GM19455 (cell line): ENCODE data around the gene ARHGEF6.

Experiments
- ATAC-seq: cut with Tn5 transposase; IDR thresholded peaks from one replicate; pipeline ENCODE4 v1.9.1; 2021; ENCODE audit not compliant: unreplicated experiment

Gene ARHGEF6

DNA sequence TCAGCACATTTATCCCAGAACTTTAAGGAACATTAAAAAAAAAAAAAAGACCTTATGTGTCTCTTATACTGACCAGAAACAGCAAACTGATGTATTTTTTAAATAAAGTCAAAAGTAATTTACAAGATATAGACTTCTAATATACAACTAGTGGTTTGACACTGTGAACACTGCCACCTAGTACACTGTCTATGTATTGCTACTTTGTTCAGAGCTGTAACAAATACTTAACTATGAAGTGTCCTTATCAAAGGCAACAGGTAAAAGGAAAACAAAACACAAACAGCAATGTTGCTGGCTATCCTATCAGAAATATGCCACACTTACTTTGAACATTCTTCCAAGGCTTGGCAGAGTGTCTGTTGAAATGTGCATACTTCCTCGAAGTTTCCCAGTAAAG is 72.4 kb downstream of the ARHGEF6 start:
- ATAC-seq = no peak

DNA sequence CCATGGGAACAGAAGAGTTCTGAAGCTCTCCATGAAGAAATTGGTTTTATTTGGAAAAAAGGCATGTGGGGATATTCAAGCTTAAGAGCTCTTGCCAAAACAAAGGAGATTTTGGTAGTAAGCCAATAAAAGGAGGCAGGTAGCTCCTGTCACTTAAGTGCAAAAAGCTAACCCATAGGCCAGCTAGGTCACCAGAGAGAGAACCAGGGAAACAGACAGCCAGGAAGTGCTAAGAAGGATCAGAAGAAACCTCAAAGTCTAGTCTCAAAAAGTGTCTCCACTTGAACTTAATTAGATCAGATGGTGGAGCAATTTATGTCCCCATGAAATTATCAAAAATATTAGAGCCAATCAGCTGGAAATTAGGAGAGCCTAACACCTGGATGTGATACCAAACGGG is 83.6 kb downstream of the ARHGEF6 start:
- ATAC-seq = no peak

DNA sequence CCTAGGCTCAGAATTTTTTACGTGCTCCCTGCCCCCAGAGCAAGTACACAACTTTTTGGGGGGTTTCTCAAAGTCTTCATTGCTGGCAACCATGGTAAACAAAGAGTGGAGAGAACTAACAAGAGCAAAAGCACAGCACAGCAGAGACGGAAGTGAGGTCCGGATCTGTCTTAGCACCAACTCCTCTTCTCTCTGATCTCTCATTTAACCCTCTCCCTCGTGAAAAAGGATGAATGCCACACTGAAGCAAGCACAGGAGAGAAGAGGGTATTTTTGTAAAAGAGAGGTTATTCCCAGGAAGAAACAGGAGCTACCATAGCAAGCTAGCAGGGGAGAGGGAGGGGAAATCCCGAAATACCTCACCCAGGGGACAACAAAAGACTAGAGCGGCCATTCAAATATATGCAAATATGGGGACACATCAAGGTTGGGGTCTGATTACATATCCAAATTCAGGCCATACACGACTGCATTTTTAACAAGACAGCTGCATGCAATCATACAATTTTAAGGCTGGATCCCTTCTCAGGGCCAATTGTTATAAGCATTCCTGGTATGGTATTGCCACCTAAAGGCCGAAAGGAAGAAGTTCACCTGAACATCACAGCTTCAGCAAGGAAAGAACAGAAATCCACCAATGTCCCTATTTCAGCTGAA is 86.2 kb downstream of the ARHGEF6 start:
- ATAC-seq = peak; percentile 83

DNA sequence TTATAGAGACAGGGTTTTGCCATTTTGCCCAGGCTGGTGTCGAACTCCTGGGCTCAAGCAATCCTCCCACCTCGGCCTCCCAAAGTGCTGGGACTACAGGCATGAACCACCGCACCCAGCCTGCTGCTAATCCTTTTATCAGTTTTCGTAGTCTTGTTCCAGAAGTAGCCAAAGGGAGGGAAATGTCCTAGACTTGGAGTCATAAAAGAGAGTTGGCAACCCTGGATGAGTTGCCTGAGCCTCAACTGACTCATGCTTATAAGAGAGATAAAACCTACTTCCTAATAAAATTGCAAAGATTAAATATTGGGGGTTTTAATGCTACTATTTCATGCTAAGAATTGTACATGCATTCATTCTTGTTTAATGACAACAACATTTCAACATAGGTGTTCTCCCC is 88.5 kb downstream of the ARHGEF6 start:
- ATAC-seq = no peak

DNA sequence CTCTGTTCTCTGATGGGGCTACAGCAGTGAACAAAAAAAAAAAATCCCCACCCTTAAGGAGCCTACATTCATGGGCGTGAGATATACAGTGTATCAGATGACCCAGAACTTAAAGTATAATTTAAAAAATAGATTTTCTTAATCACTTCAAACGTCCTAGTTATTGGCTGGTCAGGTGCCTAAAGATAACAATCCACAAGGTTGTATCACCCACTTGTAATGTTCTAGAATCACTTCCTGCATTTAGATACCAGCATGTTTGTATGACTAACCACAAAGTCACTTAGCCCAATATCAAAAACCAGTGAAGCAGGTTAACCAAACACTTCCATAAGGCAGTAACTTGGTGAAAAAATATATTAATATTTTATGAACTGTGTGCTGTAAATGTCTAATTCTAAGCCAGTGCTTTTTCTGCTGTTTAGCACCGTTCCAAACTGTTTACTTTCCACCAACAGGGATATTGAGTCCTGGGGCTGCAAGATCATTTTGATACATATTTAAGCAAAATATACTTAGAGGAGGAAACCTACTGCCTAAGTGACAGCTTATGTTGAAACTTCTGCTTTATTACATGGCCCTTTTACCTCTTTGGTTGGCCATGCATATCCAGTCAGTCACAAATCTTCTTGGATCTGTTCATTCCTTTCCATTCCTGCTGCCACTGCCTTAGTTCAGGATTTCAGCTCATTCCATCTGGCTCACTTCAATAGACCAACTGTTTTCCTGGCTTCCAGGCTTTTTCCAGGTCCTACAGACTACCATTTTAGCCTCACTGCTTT is 89.5 kb downstream of the ARHGEF6 start:
- no peak for ATAC-seq

DNA sequence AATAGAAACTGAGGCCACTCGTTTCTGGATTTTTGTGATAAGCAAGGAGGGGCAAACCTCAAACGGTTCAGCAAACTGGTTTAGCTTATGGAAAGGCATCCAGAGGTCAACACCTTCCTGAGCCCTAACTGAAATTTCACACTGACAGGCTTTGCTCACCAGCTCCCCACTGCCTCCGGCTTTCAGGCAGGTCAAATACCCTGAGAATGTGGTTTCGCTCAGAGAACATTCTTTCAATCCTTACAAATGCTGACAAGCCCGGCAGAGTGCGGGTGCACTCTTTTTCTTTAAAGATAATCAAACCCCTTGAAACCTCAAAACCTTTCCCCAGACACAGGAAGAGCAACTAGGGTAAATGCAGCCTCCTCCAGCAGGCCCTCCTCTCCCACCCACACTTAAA is 91.3 kb downstream of the ARHGEF6 start:
- ATAC-seq = no peak

DNA sequence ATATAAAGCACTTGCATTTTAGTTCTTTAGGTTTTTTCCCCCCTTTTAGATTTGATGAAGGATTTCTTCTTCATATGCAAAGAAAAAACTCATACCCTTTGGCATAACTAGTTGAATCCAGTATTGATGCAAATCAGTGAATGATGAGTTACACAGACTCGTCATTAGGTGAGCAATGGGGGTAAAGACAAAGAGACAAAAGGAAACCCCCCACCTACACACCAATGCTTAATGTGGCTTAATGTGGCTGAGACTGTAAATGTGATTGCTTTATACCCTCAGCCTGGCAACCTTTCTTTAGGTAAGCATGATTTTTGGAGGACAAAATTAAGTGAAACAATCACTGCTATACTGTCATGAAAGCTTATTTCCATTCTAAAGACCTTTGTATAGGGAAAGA is 93.3 kb downstream of the ARHGEF6 start:
- ATAC-seq = no peak

DNA sequence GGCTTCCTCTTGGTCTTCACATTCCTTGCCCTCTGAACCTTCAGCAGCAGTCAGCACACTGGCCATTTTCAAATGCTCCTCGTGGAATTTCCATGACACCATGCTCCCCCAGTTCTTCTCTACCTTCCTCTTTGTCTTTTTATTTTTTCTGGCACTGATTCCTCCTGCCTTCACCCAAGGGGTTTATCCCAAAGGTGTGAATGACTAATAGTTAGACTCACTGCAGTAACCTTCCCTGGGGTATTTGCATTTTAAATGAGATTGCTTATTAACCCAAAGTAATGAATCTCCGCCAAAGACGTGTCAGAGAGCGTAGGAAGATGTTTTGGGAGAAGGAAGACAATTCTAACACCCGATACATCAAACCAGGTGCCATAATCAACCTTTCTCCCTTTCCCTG is 96.6 kb downstream of the ARHGEF6 start:
- ATAC-seq = no peak

DNA sequence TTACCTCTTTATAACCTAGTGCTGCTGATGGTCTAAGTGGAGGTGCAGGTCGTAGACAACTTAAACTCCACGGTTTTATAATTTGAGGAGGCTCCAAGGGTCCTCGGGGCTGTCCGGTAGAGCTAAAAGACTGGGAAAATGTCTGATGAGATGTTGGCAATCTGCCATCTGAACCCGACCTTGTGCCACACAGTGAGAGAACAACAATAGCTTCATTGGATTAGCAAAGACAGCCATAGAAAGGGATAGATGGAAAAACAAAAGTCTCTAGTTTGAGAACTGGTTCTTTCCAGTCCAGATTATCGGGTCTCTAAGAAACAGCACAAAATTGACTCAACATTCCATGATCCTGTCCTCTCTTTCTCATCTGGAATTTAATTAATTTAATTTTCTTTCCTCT is 101.2 kb downstream of the ARHGEF6 start:
- ATAC-seq = no peak

DNA sequence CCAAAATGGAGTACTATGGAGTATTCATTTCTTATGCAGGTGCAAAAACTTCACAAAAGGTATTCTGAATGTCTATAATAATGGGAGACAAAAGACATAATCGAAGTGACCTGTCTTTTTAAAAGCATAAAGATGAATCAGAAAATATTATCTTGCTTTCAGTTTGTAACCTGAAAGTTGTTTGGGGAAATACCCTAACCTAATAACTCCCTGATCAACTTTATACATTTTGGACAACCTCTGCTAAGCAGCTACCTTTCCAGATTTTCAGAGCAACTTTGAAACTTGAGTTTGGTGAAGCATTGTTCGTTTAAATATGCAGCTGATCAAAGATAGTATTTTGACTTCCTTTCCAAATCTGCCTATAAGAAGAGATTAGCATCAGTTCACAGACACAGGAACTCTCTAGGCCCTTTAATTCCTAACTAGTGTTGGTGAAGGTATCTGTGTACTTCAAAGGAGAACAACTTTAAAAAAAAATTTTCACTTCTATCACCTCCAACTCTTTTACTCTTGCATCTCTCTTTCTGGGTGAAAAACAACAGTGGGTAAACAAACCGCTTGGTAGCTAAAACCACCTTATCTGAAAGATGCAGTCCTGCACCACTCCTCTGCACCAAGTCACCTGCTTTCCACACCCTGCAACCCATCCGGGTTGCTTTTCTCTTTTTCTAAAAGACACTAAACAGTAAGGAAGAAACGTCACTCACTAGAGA is 106.3 kb downstream of the ARHGEF6 start:
- ATAC-seq = peak; percentile 23

DNA sequence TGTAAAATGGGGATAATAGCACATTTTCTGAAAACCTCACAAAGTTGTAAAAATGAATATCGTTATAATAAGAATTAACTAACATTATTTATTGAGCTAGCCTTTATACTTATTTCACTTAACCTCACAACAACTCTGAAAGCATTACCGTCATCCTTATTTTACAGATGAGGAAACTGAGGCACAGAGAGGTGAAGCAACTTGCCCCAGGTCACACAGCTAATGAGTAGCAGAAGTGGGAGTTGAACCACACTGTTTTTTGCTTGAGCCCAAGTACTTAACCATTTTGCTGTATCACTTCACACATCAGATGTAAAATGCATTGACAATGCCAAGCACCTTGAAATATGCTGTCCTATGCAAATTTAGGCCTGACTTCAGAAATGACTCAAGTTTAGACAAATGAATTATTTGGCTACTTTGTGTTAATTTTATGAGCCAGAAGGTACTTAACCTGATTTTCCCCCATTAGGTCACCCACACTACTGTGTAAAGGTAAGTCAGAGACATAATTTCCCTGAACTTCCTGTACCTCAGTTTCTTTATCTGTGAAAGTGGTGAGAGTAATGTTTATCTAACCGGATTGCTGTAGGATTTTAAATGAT is 109.6 kb downstream of the ARHGEF6 start:
- no peak for ATAC-seq

DNA sequence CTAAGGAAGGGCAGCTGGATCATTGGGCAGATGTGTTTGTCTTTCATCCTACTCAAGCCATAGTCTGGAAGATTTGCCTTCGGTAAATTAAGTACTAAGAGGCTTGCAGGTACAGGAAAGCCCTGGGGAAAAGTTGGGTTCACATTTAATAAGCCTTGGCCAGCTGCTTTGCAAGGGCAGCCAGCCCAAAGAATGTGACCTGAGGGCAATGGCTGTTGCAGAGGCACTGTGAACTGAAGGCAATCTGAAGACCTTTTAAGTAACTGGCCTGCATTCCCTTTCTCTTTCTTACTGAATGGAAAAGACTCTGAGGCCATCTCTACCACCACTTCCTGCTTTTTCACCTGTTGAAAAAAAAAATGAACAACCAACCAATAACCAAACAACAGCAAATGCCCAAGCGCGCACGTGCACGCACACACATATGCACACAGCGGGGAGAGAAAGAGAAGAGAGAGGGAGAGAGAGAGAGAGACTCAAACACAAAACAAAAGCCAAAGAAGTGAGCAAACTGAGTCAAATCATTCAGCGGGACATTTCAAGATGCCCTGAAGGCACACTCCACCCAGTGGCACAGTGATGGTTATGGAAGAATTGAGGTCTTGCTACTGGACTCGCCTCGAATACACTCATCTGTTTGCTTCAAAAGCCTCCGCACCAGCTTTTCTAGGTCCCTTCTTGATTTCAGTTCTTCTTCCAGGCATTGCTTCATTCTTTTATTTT is 113.1 kb downstream of the ARHGEF6 start:
- no peak for ATAC-seq

DNA sequence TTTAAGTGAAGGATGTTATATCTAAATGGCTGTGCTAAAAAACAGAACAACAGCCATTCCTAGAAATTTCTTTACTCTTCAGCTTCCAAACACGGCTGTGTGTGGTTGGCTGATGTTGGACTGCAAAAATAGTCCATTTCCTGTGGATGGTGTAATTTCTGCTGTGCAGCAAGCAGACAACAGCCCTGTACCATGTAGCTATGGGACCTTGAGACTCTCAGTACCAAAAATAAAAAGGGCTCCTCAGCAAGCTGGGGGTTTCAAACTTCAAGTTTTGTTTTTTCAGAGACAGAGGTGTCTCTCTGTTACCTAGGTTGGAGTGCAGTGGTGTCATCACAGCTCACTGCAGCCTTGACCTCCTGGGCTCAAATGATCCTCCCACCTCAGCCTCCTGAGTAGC is 114.6 kb downstream of the ARHGEF6 start:
- ATAC-seq = peak; percentile 60

DNA sequence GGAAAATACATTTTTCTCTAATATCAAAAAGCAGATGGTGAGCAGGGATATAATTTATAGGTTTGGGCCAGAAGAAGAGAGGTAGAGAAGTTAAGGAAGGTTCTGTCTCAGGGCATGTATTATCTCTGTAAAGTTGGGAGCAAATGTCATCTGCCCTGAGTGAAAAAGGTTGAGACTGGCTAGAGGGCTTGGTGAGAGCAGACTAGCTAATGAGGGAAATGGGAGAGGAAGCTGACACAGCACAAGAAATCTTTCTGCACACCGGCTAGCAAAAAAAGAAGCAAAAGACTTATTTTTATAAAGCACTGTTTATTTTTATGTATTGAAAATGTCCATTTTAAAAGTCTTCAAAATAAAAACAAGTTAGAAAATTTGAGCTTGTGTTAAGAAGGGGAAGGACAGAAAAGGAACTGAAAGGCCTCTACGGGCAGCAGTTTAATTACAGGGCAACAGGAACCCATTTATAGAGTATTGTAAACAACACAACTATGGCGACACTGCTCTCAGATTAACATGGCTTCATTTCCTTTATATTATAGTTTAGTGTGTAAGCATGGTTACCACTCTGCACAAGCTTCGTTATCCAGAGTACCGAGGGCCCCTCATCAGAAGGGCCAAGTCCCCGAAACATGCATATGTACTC is 115.4 kb downstream of the ARHGEF6 start:
- ATAC-seq = peak; percentile 80

DNA sequence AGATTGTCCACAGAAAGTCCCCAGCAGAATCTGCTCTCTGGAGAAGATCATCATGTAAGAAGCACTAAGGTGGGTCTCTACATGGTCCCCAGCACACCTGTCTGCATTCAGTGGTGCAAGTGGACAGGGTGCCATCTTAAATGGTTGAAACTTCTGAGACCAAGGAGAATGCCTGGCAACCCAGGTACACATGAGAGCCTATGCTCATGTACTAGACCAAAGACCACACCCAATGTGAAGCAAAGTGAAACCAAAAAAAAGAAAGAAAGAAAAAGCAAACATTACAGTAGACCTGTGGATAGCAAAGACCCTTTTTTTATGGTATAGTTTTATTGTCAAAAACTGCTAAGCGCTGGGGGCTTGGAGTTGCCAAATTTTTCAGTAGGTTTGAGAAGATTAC is 117.8 kb downstream of the ARHGEF6 start:
- no peak for ATAC-seq

DNA sequence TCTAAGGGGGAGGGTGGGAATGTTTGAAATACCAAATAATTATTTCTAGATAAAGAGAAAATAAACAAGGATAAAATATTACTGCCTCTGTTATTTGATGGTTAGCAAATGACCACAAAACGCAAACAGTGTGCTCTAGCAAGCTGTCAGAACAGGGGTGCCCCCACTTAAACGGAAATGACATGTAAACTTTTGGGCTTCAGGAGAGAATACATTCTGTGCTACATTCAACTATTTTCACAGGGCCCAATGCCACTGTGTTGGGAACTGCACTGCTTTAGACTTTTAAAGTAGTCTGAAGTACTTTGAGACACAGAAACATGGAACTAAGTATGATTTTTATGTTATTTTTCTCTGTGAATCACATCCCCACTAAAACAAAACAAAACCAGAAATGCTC is 118.6 kb downstream of the ARHGEF6 start:
- no peak for ATAC-seq

DNA sequence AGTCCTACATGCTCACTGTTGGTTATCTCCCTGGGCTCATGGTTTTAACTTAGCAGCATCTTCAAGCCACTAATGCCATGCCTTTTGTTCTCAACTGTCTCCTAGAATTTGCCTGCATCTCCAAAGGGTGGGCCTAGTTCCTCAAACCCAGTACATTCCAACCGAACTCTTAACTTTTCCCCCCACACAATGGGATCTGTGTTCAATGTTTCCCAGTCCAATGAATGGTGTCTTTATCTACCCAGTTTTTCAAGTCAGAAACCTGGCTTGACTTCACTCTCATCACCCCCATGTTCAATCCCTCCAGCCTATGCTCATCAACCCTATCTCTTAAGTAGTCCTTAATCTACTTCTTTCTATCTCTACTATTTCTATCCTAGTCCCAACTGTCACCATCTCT is 119.8 kb downstream of the ARHGEF6 start:
- no peak for ATAC-seq

DNA sequence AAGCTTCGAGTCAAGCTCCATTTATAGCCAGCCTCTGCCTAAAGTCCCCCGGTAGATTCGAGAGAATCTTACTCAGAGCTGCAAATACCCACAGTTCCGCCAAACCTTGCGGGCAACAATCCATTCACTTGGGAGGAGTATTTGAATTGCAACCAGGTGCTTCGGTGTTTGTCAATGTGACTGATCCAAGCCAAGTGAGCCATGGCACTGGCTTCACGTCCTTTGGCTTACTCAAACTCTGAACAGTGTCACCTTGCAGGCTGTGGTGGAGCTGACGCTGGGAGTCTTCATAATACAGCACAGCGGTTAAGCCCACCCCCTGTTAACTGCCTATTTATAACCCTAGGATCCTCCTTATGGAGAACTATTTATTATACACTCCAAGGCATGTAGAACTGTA is 121.6 kb downstream of the ARHGEF6 start:
- no peak for ATAC-seq

DNA sequence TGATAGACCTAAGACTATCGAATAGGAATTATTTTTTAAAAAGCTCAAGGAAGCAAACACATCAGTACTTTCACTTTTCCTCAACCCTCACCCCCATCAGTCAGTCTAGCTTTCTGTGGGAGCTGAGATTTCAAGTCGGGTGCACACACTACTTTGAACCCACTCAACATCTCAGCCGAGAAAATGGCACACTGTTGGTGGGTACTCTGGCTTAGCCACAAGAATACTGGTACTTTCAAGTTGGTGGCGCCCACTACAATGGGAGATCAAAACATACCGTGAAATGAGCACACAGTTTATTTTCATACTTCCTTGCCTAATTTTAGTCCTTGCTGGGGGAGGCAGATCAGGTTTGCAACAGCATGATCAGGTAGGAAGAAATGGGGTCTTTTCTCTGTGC is 122.6 kb downstream of the ARHGEF6 start:
- ATAC-seq = no peak

DNA sequence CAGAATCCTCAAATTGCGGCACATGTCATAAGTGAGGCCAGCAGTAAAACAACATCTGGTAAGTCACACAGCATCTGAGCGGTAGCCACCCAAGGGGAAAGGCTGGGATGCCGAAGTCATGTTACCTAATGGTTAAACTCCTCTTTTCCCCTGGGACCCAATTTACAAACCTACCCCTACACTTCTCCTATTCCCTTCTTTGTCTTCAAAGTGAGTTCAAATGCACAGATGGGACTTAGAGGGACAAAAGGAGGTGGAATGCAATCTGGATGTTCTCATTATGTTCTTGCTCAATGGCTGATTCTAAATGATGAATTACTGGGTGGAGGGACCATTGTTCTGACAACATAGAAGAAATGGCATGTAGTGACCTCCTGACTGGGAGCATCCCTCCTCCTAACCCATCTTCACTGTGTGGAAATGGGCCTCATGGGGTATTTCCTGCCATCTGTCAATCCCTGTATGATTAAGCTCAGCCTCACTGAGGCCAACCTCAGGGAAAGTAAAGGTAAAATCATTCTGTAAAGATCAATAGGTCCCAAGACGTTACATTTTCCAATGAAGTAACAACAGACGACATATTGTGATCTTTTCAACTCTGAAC is 124.3 kb downstream of the ARHGEF6 start:
- no peak for ATAC-seq
